Cardiac muscle cell (in vitro differentiated cells and primary cell): Measurements from ENCODE around the gene BAG3. TPM values are rescaled to one million over a fixed set of nuclear protein-coding genes. Genes with fewer than 3 reads are reported as not detected.
A peak's percentile ranks its signal among the peaks of the same experiment; 100 is the strongest.

Experiments
- DNase-seq, 2 donors: peaks; one replicate each; pipeline versions ENCODE4 v3.0.0 to v3.0.0-alpha.2; 2010 to 2017; ENCODE audit warnings: low read depth in 1 of 2, low spot score in 1 of 2
- H3K27ac ChIP-seq: fragments of 200-600 bp; sonication (generic); 2 replicates; pipeline ENCODE4 v1.5.1; 2016
- H3K27me3 ChIP-seq: fragments of 200-600 bp; sonication (generic); 2 replicates; pipeline ENCODE4 v1.6.0; 2016; ENCODE audit warnings: control low read depth
- H3K36me3 ChIP-seq: fragments of 200-600 bp; sonication (generic); 2 replicates; pipeline ENCODE4 v1.5.1; 2016; ENCODE audit warnings: control low read depth
- H3K4me1 ChIP-seq: fragments of 200-600 bp; sonication (generic); 2 replicates; pipeline ENCODE4 v1.8.1; 2017; ENCODE audit warnings: low read depth, mild to moderate bottlenecking, mixed run types
- H3K4me3 ChIP-seq: fragments of 200-600 bp; sonication (generic); 2 replicates; pipeline ENCODE4 v1.5.1; 2016; ENCODE audit warnings: mild to moderate bottlenecking
- H3K9me3 ChIP-seq: fragments of 200-600 bp; sonication (generic); 2 replicates; pipeline ENCODE4 v1.5.1; 2017; ENCODE audit warnings: low read depth, mild to moderate bottlenecking, control low read depth
- CTCF ChIP-seq: IDR thresholded peaks from 2 replicates; pipeline ENCODE4 v1.5.1; 2012; ENCODE audit warnings: low read depth, mild to moderate bottlenecking, low read length
- polyA plus RNA-seq: library from polyadenylated mRNA; unstranded; fragments of >200 nt; fragmentation: Nextera tagmentation; extraction: Ambion mirVana; gene quantifications from 2 replicates; pipeline ENCODE4 v1.2.1, GENCODE V29; 2016
- total RNA-seq: library from RNA; depleted of rRNA; stranded (reverse); fragments of >200 nt; gene quantifications from 2 replicates; pipeline ENCODE4 v1.2.3, GENCODE V29; 2016

BAG3 gene
- total and polyA plus RNA-seq, 2 experiments from 2014 or later = 45.4 to 62.3 TPM

GRCh38 chr10:119691726-119692125, 40.5 kb downstream of the BAG3 start:
- DNase-seq = peak in 1 of 2 donors; percentile 55
- H3K27ac ChIP-seq = no peak overlapping the region
- H3K9me3 ChIP-seq = no peaks in the 10 kb centered on the region
- H3K27me3 ChIP-seq = no peaks in the 10 kb centered on the region
- H3K4me1 ChIP-seq = peaks cover 19% of the 10 kb centered on the region
- no peak overlapping the region for H3K4me3 ChIP-seq
- no peak for TF ChIP-seq CTCF
- H3K36me3 ChIP-seq = no peaks in the 10 kb centered on the region

- no peaks in the 10 kb centered on the region for H3K9me3 ChIP-seq
- no peak for DNase-seq
- no peak for TF ChIP-seq CTCF
- peaks cover 3% of the 10 kb centered on the region for H3K4me1 ChIP-seq
- H3K27me3 ChIP-seq = no peaks in the 10 kb centered on the region
- H3K4me3 ChIP-seq = no peak overlapping the region
- no peak overlapping the region for H3K27ac ChIP-seq
- no peaks in the 10 kb centered on the region for H3K36me3 ChIP-seq
Measured at GRCh38 chr10:119693262-119693957, 42.2 kb downstream of the BAG3 start.

GRCh38 chr10:119694608-119695007, 43.4 kb downstream of the BAG3 start:
- TF ChIP-seq CTCF = no peak
- Histone ChIP-seq H3K9me3 (no peaks in the 10 kb centered on the region), H3K27ac (no peak overlapping the region), H3K4me1 (no peaks in the 10 kb centered on the region), H3K36me3 (no peaks in the 10 kb centered on the region), H3K4me3 (no peak overlapping the region), H3K27me3 (no peaks in the 10 kb centered on the region)
- no peak for DNase-seq

- Histone ChIP-seq H3K4me1 (no peaks in the 10 kb centered on the region), H3K27ac (no peak overlapping the region), H3K9me3 (no peaks in the 10 kb centered on the region), H3K27me3 (no peaks in the 10 kb centered on the region), H3K36me3 (no peaks in the 10 kb centered on the region), H3K4me3 (no peak overlapping the region)
- DNase-seq = no peak
- TF ChIP-seq CTCF = no peak
Measured at GRCh38 chr10:119700321-119700954, 49.3 kb downstream of the BAG3 start.

GRCh38 chr10:119701861-119702260, 50.7 kb downstream of the BAG3 start:
- DNase-seq = peak in 1 of 2 donors; percentile 45
- Histone ChIP-seq H3K27me3 (no peaks in the 10 kb centered on the region), H3K36me3 (no peaks in the 10 kb centered on the region), H3K4me3 (no peak overlapping the region), H3K27ac (no peak overlapping the region), H3K4me1 (no peaks in the 10 kb centered on the region), H3K9me3 (no peaks in the 10 kb centered on the region)
- TF ChIP-seq CTCF = no peak
